Neural progenitor cell (in vitro differentiated cells): ENCODE measurements around the gene FZD10. TPM values are rescaled to one million over a fixed set of nuclear protein-coding genes. Genes with fewer than 3 reads are reported as not detected.
A peak's percentile ranks its signal among the peaks of the same experiment; 100 is the strongest.

Experiments used
- DNase-seq: peaks from one replicate; pipeline ENCODE4 v3.0.0-alpha.2; 2016; ENCODE audit warnings: low spot score
- H2AFZ ChIP-seq: fragments of 200-600 bp; sonication (generic); replicated peaks from 2 replicates; pipeline ENCODE4 v1.6.1; 2016; ENCODE audit warnings: antibody characterized with exemption
- H3F3A ChIP-seq: fragments of 200-600 bp; sonication (generic); 2 replicates; pipeline ENCODE4 v1.6.1; 2016; ENCODE audit warnings: antibody characterized with exemption, low read depth
- H3K27ac ChIP-seq: fragments of 200-600 bp; sonication (generic); 2 replicates; pipeline ENCODE4 v1.5.1; 2016; ENCODE audit warnings: mild to moderate bottlenecking
- H3K27me3 ChIP-seq: fragments of 200-600 bp; sonication (generic); 2 replicates; pipeline ENCODE4 v1.6.1; 2016; ENCODE audit warnings: mild to moderate bottlenecking, moderate library complexity
- H3K36me3 ChIP-seq: fragments of 200-600 bp; sonication (generic); 2 replicates; pipeline ENCODE4 v1.5.1; 2016
- H3K4me1 ChIP-seq: fragments of 200-600 bp; sonication (generic); 2 replicates; pipeline ENCODE4 v1.6.1; 2016; ENCODE audit warnings: mixed run types
- H3K4me2 ChIP-seq: fragments of 200-600 bp; sonication (generic); 2 replicates; pipeline ENCODE4 v1.6.1; 2016
- H3K4me3 ChIP-seq: fragments of 200-600 bp; sonication (generic); 2 replicates; pipeline ENCODE4 v1.5.1; 2016
- H3K79me2 ChIP-seq: fragments of 200-600 bp; sonication (generic); 2 replicates; pipeline ENCODE4 v1.6.1; 2016; ENCODE audit warnings: low read depth
- H3K9ac ChIP-seq: fragments of 200-600 bp; sonication (generic); 2 replicates; pipeline ENCODE4 v1.6.1; 2016
- H3K9me3 ChIP-seq: fragments of 200-600 bp; sonication (generic); 2 replicates; pipeline ENCODE4 v1.5.1; 2016; ENCODE audit warnings: low read depth
- H4K20me1 ChIP-seq: fragments of 200-600 bp; sonication (generic); 2 replicates; pipeline ENCODE4 v1.6.1; 2016; ENCODE audit warnings: low read depth
- H3K27ac Mint-ChIP-seq: 3 replicates; pipeline ENCODE4 v1.8.0; 2021; ENCODE audit warnings: mixed read lengths
- H3K27me3 Mint-ChIP-seq: 2 replicates; pipeline ENCODE4 v1.8.0; 2022; ENCODE audit warnings: low read depth, mild to moderate bottlenecking, inconsistent platforms, moderate library complexity, mixed read lengths; ENCODE audit not compliant: insufficient read depth
- H3K36me3 Mint-ChIP-seq: 3 replicates; pipeline ENCODE4 v1.8.0; 2021; ENCODE audit warnings: mixed read lengths
- H3K4me1 Mint-ChIP-seq: 3 replicates; pipeline ENCODE4 v1.8.0; 2021; ENCODE audit warnings: mixed read lengths
- H3K4me3 Mint-ChIP-seq: 3 replicates; pipeline ENCODE4 v1.8.0; 2021; ENCODE audit warnings: mild to moderate bottlenecking, moderate library complexity, mixed read lengths
- H3K9me3 Mint-ChIP-seq: 3 replicates; pipeline ENCODE4 v1.8.0; 2020; ENCODE audit warnings: mixed read lengths
- CTCF ChIP-seq: fragments of 200-600 bp; sonication (generic); IDR thresholded peaks from 2 replicates; pipeline ENCODE4 v1.5.1; 2017; ENCODE audit warnings: antibody characterized with exemption, mild to moderate bottlenecking
- EZH2 ChIP-seq: fragments of 200-600 bp; sonication (generic); IDR thresholded peaks from 2 replicates; pipeline ENCODE4 v1.6.1; 2017; ENCODE audit warnings: antibody characterized with exemption, mild to moderate bottlenecking, moderate library complexity
- EZH2phosphoT487 ChIP-seq: fragments of 200-600 bp; sonication (generic); IDR thresholded peaks from 2 replicates; pipeline ENCODE4 v1.6.1; 2017; ENCODE audit warnings: antibody characterized with exemption
- total RNA-seq: library from RNA; depleted of rRNA; stranded (reverse); fragments of >200 nt; gene quantifications from 2 replicates; pipeline ENCODE4 v1.2.3, GENCODE V29; 2015; ENCODE audit warnings: low replicate concordance

Gene FZD10
- total RNA-seq, 1 donor from 2014 or later: 0.11 TPM

- Histone ChIP-seq H4K20me1 (no peaks in the 10 kb centered on the region), H3K9me3 (no peaks in the 10 kb centered on the region), H3K27me3 (peaks cover 65% of the 10 kb centered on the region), H3F3A (peaks cover 12% of the 10 kb centered on the region), H3K4me2 (no peak overlapping the region), H3K4me1 (peaks cover 9% of the 10 kb centered on the region), H3K79me2 (no peaks in the 10 kb centered on the region), H3K9ac (no peak overlapping the region), H3K27ac (no peak overlapping the region), H2AFZ (no peak overlapping the region), H3K36me3 (no peaks in the 10 kb centered on the region), H3K4me3 (no peak overlapping the region)
- TF ChIP-seq EZH2 (no peak), CTCF (no peak), EZH2phosphoT487 (no peak)
- Mint-ChIP-seq H3K36me3 (peaks cover 3% of the 10 kb centered on the region), H3K9me3 (peaks cover 15% of the 10 kb centered on the region), H3K27ac (no peak overlapping the region), H3K27me3 (no peaks in the 10 kb centered on the region), H3K4me3 (no peak overlapping the region), H3K4me1 (peaks cover 25% of the 10 kb centered on the region)
- DNase-seq: no peak
Observed at GRCh38 chr12:130196827-130197226, 34.6 kb downstream of the FZD10 start.

- Mint-ChIP-seq H3K27ac (no peak overlapping the region), H3K9me3 (peaks cover 19% of the 10 kb centered on the region), H3K36me3 (peaks cover 3% of the 10 kb centered on the region), H3K4me3 (no peak overlapping the region), H3K27me3 (no peaks in the 10 kb centered on the region), H3K4me1 (peaks cover 25% of the 10 kb centered on the region)
- Histone ChIP-seq H3K4me2 (no peak overlapping the region), H3K9me3 (no peaks in the 10 kb centered on the region), H3K9ac (no peak overlapping the region), H3K4me1 (peaks cover 9% of the 10 kb centered on the region), H3K36me3 (no peaks in the 10 kb centered on the region), H3F3A (peaks cover 12% of the 10 kb centered on the region), H3K27me3 (peaks cover 59% of the 10 kb centered on the region), H3K27ac (no peak overlapping the region), H3K4me3 (no peak overlapping the region), H2AFZ (no peak overlapping the region), H3K79me2 (no peaks in the 10 kb centered on the region), H4K20me1 (no peaks in the 10 kb centered on the region)
- no peak for DNase-seq
- TF ChIP-seq EZH2: no peak
- TF ChIP-seq EZH2phosphoT487: no peak
Observed at GRCh38 chr12:130198026-130198662, 35.9 kb downstream of the FZD10 start.

- Histone ChIP-seq H3K4me3 (no peak overlapping the region), H3K36me3 (no peaks in the 10 kb centered on the region), H3K9ac (no peak overlapping the region), H3F3A (peaks cover 9% of the 10 kb centered on the region), H3K79me2 (no peaks in the 10 kb centered on the region), H3K4me1 (peaks cover 8% of the 10 kb centered on the region), H3K4me2 (no peak overlapping the region), H4K20me1 (no peaks in the 10 kb centered on the region), H3K27ac (no peak overlapping the region), H2AFZ (no peak overlapping the region), H3K9me3 (no peaks in the 10 kb centered on the region), H3K27me3 (peaks cover 59% of the 10 kb centered on the region)
- no peak for DNase-seq
- H3K9me3 Mint-ChIP-seq: peaks cover 19% of the 10 kb centered on the region
- H3K4me1 Mint-ChIP-seq: peaks cover 25% of the 10 kb centered on the region
- H3K4me3 Mint-ChIP-seq: no peak overlapping the region
- peaks cover 3% of the 10 kb centered on the region for H3K36me3 Mint-ChIP-seq
- no peak for TF ChIP-seq EZH2
- TF ChIP-seq CTCF: no peak
- no peak for TF ChIP-seq EZH2phosphoT487
- H3K27me3 Mint-ChIP-seq: no peaks in the 10 kb centered on the region
- H3K27ac Mint-ChIP-seq: no peak overlapping the region
Observed at GRCh38 chr12:130198663-130199060, 36.4 kb downstream of the FZD10 start.

GRCh38 chr12:130199581-130200390 is 37.5 kb downstream of the FZD10 start:
- H3K4me1 Mint-ChIP-seq: peaks cover 16% of the 10 kb centered on the region
- H3K9ac ChIP-seq: no peak overlapping the region
- DNase-seq: peak; percentile 6
- no peak overlapping the region for H3K4me3 Mint-ChIP-seq
- peaks cover 22% of the 10 kb centered on the region for H3K9me3 Mint-ChIP-seq
- peaks cover 3% of the 10 kb centered on the region for H3K36me3 Mint-ChIP-seq
- H3K9me3 ChIP-seq: no peaks in the 10 kb centered on the region
- no peaks in the 10 kb centered on the region for H3K36me3 ChIP-seq
- no peaks in the 10 kb centered on the region for H3K27me3 Mint-ChIP-seq
- H3K27me3 ChIP-seq: peaks cover 51% of the 10 kb centered on the region
- no peak overlapping the region for H3K4me2 ChIP-seq
- TF ChIP-seq EZH2 (no peak), EZH2phosphoT487 (no peak), CTCF (no peak)
- H3K27ac ChIP-seq: no peak overlapping the region
- no peak overlapping the region for H3K27ac Mint-ChIP-seq
- H2AFZ ChIP-seq: no peak overlapping the region
- no peaks in the 10 kb centered on the region for H3K79me2 ChIP-seq
- no peaks in the 10 kb centered on the region for H3K4me1 ChIP-seq
- no peaks in the 10 kb centered on the region for H3F3A ChIP-seq
- no peak overlapping the region for H3K4me3 ChIP-seq
- no peaks in the 10 kb centered on the region for H4K20me1 ChIP-seq
